Thymus (tissue), 11 donors: ENCODE data around the gene AAGAB. TPM values are rescaled to one million over a fixed set of nuclear protein-coding genes. Genes with fewer than 3 reads are reported as not detected.
"Not testable (repeated sequence)": the region's sequence is repeated elsewhere in the genome, so short reads cannot be mapped to it uniquely, and the experiment has no call there.

Experiments
- DNase-seq, 9 donors: peaks; one replicate each; pipeline ENCODE4 v3.0.0-alpha.2; 2013; ENCODE audit warnings: low spot score in 9 of 9, low read depth in 6 of 9, missing footprints in 1 of 9
- H3K27ac ChIP-seq, 2 donors: one replicate each; pipeline ENCODE4 v1.5.1; 2013; ENCODE audit warnings: control low read depth in 1 of 2, low read depth in 1 of 2, low read length in 1 of 2, mild to moderate bottlenecking in 1 of 2, moderate library complexity in 1 of 2
- H3K27me3 ChIP-seq, 2 donors: one replicate each; pipeline ENCODE4 v1.5.1; 2013; ENCODE audit warnings: low read length in 1 of 2; ENCODE audit not compliant: control insufficient read depth in 2 of 2, insufficient read depth in 1 of 2
- H3K36me3 ChIP-seq, 2 donors: one replicate each; pipeline ENCODE4 v1.5.1; 2013; ENCODE audit warnings: low read length in 1 of 2, mild to moderate bottlenecking in 1 of 2, moderate library complexity in 1 of 2; ENCODE audit not compliant: control insufficient read depth in 2 of 2, insufficient read depth in 2 of 2
- H3K4me1 ChIP-seq, 2 donors: one replicate each; pipeline ENCODE4 v1.5.1; 2013; ENCODE audit warnings: low read length in 2 of 2; ENCODE audit not compliant: control insufficient read depth in 2 of 2, insufficient read depth in 2 of 2
- H3K4me3 ChIP-seq, 2 donors: one replicate each; pipeline ENCODE4 v1.5.1; 2013; ENCODE audit warnings: low read length in 2 of 2, control low read depth in 1 of 2, mild to moderate bottlenecking in 1 of 2
- H3K9me3 ChIP-seq, 2 donors: one replicate each; pipeline ENCODE4 v1.5.1; 2013; ENCODE audit warnings: low read length in 1 of 2, mild to moderate bottlenecking in 1 of 2; ENCODE audit not compliant: control insufficient read depth in 2 of 2, insufficient read depth in 1 of 2
- WGBS: extraction: QIAGEN DNeasy Blood & Tissue Kit; methylation state at CpG from one replicate; pipeline ENCODE4 v1.1.7; 2013; 5-methylcytosine and 5-hydroxymethylcytosine counted together
- polyA plus RNA-seq: library from polyadenylated mRNA; stranded (reverse); fragments of 200-250 nt; gene quantifications from one replicate; pipeline ENCODE4 v1.2.3, GENCODE V29; 2013
- total RNA-seq: library from RNA; stranded (reverse); fragments of 120-200 nt; gene quantifications from one replicate; pipeline ENCODE4 v1.2.4, GENCODE V29; 2013
- donor health status: healthy.

Gene AAGAB
- total and polyA plus RNA-seq, 2 donors, result 23.2 to 45.7 TPM

GRCh38 chr15:67157521-67158252, 96.8 kb downstream of the AAGAB start:
- Histone ChIP-seq H3K27ac (no peak overlapping the region), H3K9me3 (no peaks in the 10 kb centered on the region), H3K27me3 (no peaks in the 10 kb centered on the region), H3K4me1 (peaks cover 0 to 22% of the 10 kb centered on the region in 2 donors), H3K4me3 (no peak overlapping the region), H3K36me3 (peaks cover 0 to 3% of the 10 kb centered on the region in 2 donors)
- no peak for DNase-seq
- 53% methylated on average over 8 of the region's 8 CpGs for WGBS

- no peak for DNase-seq
- H3K4me1 ChIP-seq, result peaks cover 0 to 25% of the 10 kb centered on the region in 2 donors
- WGBS, result 100% methylated on average over 3 of the region's 3 CpGs
These were observed 97.6 kb downstream of the AAGAB start for GRCh38 chr15:67156834-67157233.

GRCh38 chr15:67156426-67156825, 98.0 kb downstream of the AAGAB start:
- Histone ChIP-seq H3K27ac (no peak overlapping the region), H3K4me3 (no peak overlapping the region), H3K9me3 (no peaks in the 10 kb centered on the region), H3K27me3 (no peaks in the 10 kb centered on the region), H3K4me1 (peaks cover 0 to 25% of the 10 kb centered on the region in 2 donors), H3K36me3 (peaks cover 0 to 3% of the 10 kb centered on the region in 2 donors)
- WGBS, result 98% methylated on average over 2 of the region's 2 CpGs
- no peak for DNase-seq

More at GRCh38 chr15:67156834-67157233, 97.6 kb downstream of the AAGAB start:
- Histone ChIP-seq H3K27me3 (no peaks in the 10 kb centered on the region), H3K4me3 (no peak overlapping the region), H3K9me3 (no peaks in the 10 kb centered on the region), H3K27ac (no peak overlapping the region), H3K36me3 (peaks cover 0 to 3% of the 10 kb centered on the region in 2 donors)

DNA sequence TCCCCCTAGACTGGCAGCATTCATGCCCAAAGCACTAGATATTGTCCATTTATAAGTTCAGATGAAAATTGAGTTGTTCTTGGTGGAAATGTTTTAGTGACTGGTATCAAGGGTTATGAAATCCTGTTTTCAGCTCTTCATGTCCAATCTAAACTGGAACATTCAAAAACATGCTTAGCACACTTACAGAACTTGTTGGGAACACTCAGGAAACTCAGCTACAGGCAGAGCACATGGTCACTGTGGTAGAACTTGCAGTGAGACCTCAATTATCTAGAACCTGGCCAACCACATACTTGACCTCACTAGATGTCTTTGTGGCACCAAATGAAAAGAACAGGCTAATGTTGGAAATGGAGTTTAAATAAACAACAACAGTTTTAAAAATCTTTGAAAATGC, 100.2 kb downstream of the AAGAB start:
- Histone ChIP-seq H3K9me3 (no peaks in the 10 kb centered on the region), H3K27me3 (no peaks in the 10 kb centered on the region), H3K4me3 (no peak overlapping the region), H3K27ac (peak overlapping the region in 1 of 2 donors; percentile 11), H3K36me3 (peaks cover 0 to 3% of the 10 kb centered on the region in 2 donors), H3K4me1 (peaks cover 5 to 37% of the 10 kb centered on the region in 2 donors)
- no peak for DNase-seq

DNA sequence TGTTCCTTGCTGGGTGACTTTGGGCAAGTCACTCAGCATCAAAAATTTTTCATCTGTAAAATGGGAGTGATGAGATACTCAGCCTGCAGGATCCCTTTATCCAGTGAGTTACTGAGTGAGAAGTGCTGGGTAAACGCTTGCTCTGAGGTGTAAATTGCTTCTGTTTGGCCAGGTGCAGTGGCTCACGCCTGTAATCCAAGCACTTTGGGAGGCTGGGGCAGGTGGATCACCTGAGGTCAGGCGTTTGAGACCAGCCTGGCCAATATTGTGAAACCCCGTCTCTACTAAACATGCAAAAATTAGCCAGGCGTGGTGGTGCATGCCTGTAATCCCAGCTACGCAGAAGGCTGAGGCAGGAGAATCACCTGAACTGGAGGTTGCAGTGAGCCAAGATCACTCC, 101.4 kb downstream of the AAGAB start:
- H3K27ac ChIP-seq, result peak overlapping the region in 1 of 2 donors; percentile 52
- not testable (repeated sequence) for H3K4me3 ChIP-seq, H3K36me3 ChIP-seq, DNase-seq, H3K27me3 ChIP-seq, H3K9me3 ChIP-seq
- 96% methylated on average over 6 of the region's 6 CpGs for WGBS
- peaks cover 17 to 45% of the 10 kb centered on the region in 2 donors for H3K4me1 ChIP-seq

GRCh38 chr15:67152429-67152828, 102.0 kb downstream of the AAGAB start:
- Histone ChIP-seq H3K4me1 (peaks cover 21 to 45% of the 10 kb centered on the region in 2 donors), H3K27ac (no peak overlapping the region)
- WGBS, result 84% methylated on average over 1 of the region's 1 CpG

More at GRCh38 chr15:67152429-67152828, 102.0 kb downstream of the AAGAB start:
- Histone ChIP-seq H3K9me3 (no peaks in the 10 kb centered on the region), H3K4me3 (no peak overlapping the region), H3K36me3 (peaks cover 0 to 3% of the 10 kb centered on the region in 2 donors), H3K27me3 (no peaks in the 10 kb centered on the region)
- DNase-seq, result no peak

Other genes with a start within 250 kb of the AAGAB start
- 8.8 TPM for gene SMAD3, start 189.1 kb downstream of the AAGAB start, total RNA-seq
- gene SMAD3, start 189.1 kb downstream of the AAGAB start, polyA plus RNA-seq, result 21.6 TPM
- gene IQCH, start 125 bp upstream of the AAGAB start, total RNA-seq, result 1.8 TPM
- 0.91 TPM for gene IQCH, start 125 bp upstream of the AAGAB start, polyA plus RNA-seq